Astrocyte (in vitro differentiated cells and primary cell): Measurements from ENCODE around the gene GLIPR1.

ENCODE experiments used
- CTCF ChIP-seq: IDR thresholded peaks from 2 replicates; pipeline ENCODE4 v1.5.1; 2011; ENCODE audit warnings: low read depth, mild to moderate bottlenecking, inconsistent platforms, low read length, moderate library complexity; ENCODE audit not compliant: insufficient read depth
- EZH2 ChIP-seq: IDR thresholded peaks from 2 replicates; pipeline ENCODE4 v1.6.1; 2012; ENCODE audit warnings: mild to moderate bottlenecking, low read length, inconsistent platforms; ENCODE audit not compliant: insufficient read depth

GRCh38 chr12:75503459-75503858 lies 22.9 kb downstream of the GLIPR1 start:
- no peak for TF ChIP-seq CTCF
- no peak for TF ChIP-seq EZH2
